HFFc6 (cell line): ENCODE measurements around the gene GOLGA6A. TPM values are rescaled to one million over a fixed set of nuclear protein-coding genes. Genes with fewer than 3 reads are reported as not detected.
"Not testable (repeated sequence)": the region's sequence is repeated elsewhere in the genome, so short reads cannot be mapped to it uniquely, and the experiment has no call there.

Experiments used
- DNase-seq: peaks from one replicate; pipeline ENCODE4 v3.0.0-alpha.2; 2018
- H3K27ac Mint-ChIP-seq: 2 replicates; pipeline ENCODE4 v1.8.0; 2020; ENCODE audit warnings: mild to moderate bottlenecking, mixed read lengths
- H3K27me3 Mint-ChIP-seq: 2 replicates; pipeline ENCODE4 v1.8.0; 2021; ENCODE audit warnings: mild to moderate bottlenecking, moderate library complexity, mixed read lengths; ENCODE audit not compliant: insufficient read depth
- H3K36me3 Mint-ChIP-seq: 2 replicates; pipeline ENCODE4 v1.8.0; 2021; ENCODE audit warnings: low read depth, mixed read lengths
- H3K4me1 Mint-ChIP-seq: 2 replicates; pipeline ENCODE4 v1.8.0; 2020; ENCODE audit warnings: low read depth, mixed read lengths
- H3K4me3 Mint-ChIP-seq: 2 replicates; pipeline ENCODE4 v1.8.0; 2020; ENCODE audit warnings: mild to moderate bottlenecking, moderate library complexity, mixed read lengths
- H3K9me3 Mint-ChIP-seq: 2 replicates; pipeline ENCODE4 v1.8.0; 2020; ENCODE audit warnings: mild to moderate bottlenecking, mixed read lengths
- CTCF ChIP-seq: fragments of 200-600 bp; sonication (generic); IDR thresholded peaks from 2 replicates; pipeline ENCODE4 v1.5.0; 2021; ENCODE audit warnings: antibody characterized with exemption, mild to moderate bottlenecking
- total RNA-seq, 6 experiments: library from RNA; stranded (reverse); fragmentation: NEBNext Ultra II Directional; extraction: Animal tissue kit (Norgen Biotek cat#: 25700); gene quantifications; 2 replicates in 1 of 6; 3 replicates in 5 of 6; pipeline ENCODE4 v1.2.3, GENCODE V29; 2021

The GOLGA6A gene
- total RNA-seq, 6 experiments from 2014 or later = not detected

- H3K36me3 Mint-ChIP-seq = no peaks in the 10 kb centered on the region
- TF ChIP-seq CTCF = no peak
- no peaks in the 10 kb centered on the region; the same call in none of the 2 replicates for H3K27me3 Mint-ChIP-seq
- H3K4me3 Mint-ChIP-seq = no peak overlapping the region; the same call in 1 of the 2 replicates
- H3K9me3 Mint-ChIP-seq = no peaks in the 10 kb centered on the region
- DNase-seq = no peak
- peaks cover 45% of the 10 kb centered on the region for H3K4me1 Mint-ChIP-seq
- no peak overlapping the region for H3K27ac Mint-ChIP-seq
Observed at GRCh38 chr15:74053517-74053916, 28.8 kb downstream of the GOLGA6A start.

- not testable (repeated sequence) for H3K27me3 Mint-ChIP-seq, DNase-seq, H3K4me3 Mint-ChIP-seq, H3K9me3 Mint-ChIP-seq, H3K36me3 Mint-ChIP-seq, H3K27ac Mint-ChIP-seq
- H3K4me1 Mint-ChIP-seq = peaks cover 49% of the 10 kb centered on the region
Observed at GRCh38 chr15:74052271-74053260, 29.8 kb downstream of the GOLGA6A start.

- no peak for DNase-seq
- H3K27me3 Mint-ChIP-seq = peaks cover 2% of the 10 kb centered on the region; the same call in 1 of the 2 replicates
- H3K27ac Mint-ChIP-seq = peak overlapping the region; percentile 86
Observed at GRCh38 chr15:74050556-74051234, 31.7 kb downstream of the GOLGA6A start.

GRCh38 chr15:74050127-74050526 is 32.2 kb downstream of the GOLGA6A start:
- H3K4me1 Mint-ChIP-seq = peaks cover 49% of the 10 kb centered on the region

More at GRCh38 chr15:74050556-74051234, 31.7 kb downstream of the GOLGA6A start:
- Mint-ChIP-seq H3K36me3 (no peaks in the 10 kb centered on the region), H3K4me3 (peak overlapping the region; percentile 83), H3K9me3 (no peaks in the 10 kb centered on the region), H3K4me1 (peaks cover 49% of the 10 kb centered on the region)
- no peak for TF ChIP-seq CTCF

GRCh38 chr15:74046275-74046674 is 36.1 kb downstream of the GOLGA6A start:
- Mint-ChIP-seq H3K4me1 (peaks cover 40% of the 10 kb centered on the region), H3K27me3 (peaks cover 2% of the 10 kb centered on the region), H3K27ac (no peak overlapping the region), H3K9me3 (no peaks in the 10 kb centered on the region), H3K36me3 (peaks cover 12% of the 10 kb centered on the region), H3K4me3 (no peak overlapping the region)
- DNase-seq = no peak
- no peak for TF ChIP-seq CTCF

More at GRCh38 chr15:74050127-74050526, 32.2 kb downstream of the GOLGA6A start:
- Mint-ChIP-seq H3K4me3 (no peak overlapping the region), H3K27ac (peak overlapping the region; percentile 86), H3K27me3 (peaks cover 2% of the 10 kb centered on the region), H3K36me3 (no peaks in the 10 kb centered on the region), H3K9me3 (no peaks in the 10 kb centered on the region)
- no peak for TF ChIP-seq CTCF
- DNase-seq = no peak
